ENCODE measurements around the gene UVRAG.

- TF ChIP-seq CTCF (IDR thresholded peaks at IDR 0.05; ENCODE audit: low read length), result no peak
- TF ChIP-seq EZH2 (IDR thresholded peaks at IDR 0.05; ENCODE audit: borderline replicate concordance, low read length), result no peak
These were observed 334.7 kb downstream of the UVRAG start for GRCh38 chr11:76149713-76150112.

Data from OCI-LY1 (cell line).